Stimulated activated CD4-positive, alpha-beta T cell treated with anti-CD3 and anti-CD28 coated beads, Interleukin-4, amount 100 ng/mL, for 4 hours (primary cell): ENCODE data around the gene CAPS.

Source experiments
- DNase-seq, 2 experiments: peaks; one replicate each; pipeline ENCODE4 v3.0.0-alpha.2; 2020

Gene CAPS

GRCh38 chr19:5935473-5936291 is 21.6 kb downstream of the CAPS start:
- DNase-seq = no peak

GRCh38 chr19:5936292-5936592 is 22.2 kb downstream of the CAPS start:
- no peak for DNase-seq

- no peak for DNase-seq
Measured at GRCh38 chr19:5937550-5937949, 23.5 kb downstream of the CAPS start.

GRCh38 chr19:5940260-5941208 is 26.5 kb downstream of the CAPS start:
- no peak for DNase-seq

- DNase-seq = no peak
Measured at GRCh38 chr19:5941673-5942072, 27.6 kb downstream of the CAPS start.

- no peak for DNase-seq
Measured at GRCh38 chr19:5943045-5943444, 29.0 kb downstream of the CAPS start.

- no peak for DNase-seq
Measured at GRCh38 chr19:5943623-5944022, 29.6 kb downstream of the CAPS start.

- DNase-seq = no peak
Measured at GRCh38 chr19:5947435-5947834, 33.4 kb downstream of the CAPS start.

- peak in 1 of 2 experiments; percentile 23 for DNase-seq
Measured at GRCh38 chr19:5948752-5949564, 34.9 kb downstream of the CAPS start.

GRCh38 chr19:5949792-5950305 is 35.8 kb downstream of the CAPS start:
- DNase-seq = peak; percentile 14 to 42

GRCh38 chr19:5950741-5951140 is 36.7 kb downstream of the CAPS start:
- DNase-seq = no peak

- no peak for DNase-seq
Measured at GRCh38 chr19:5951338-5951861, 37.3 kb downstream of the CAPS start.

- no peak for DNase-seq
Measured at GRCh38 chr19:5952193-5953029, 38.4 kb downstream of the CAPS start.

- no peak for DNase-seq
Measured at GRCh38 chr19:5953030-5953589, 39.1 kb downstream of the CAPS start.

GRCh38 chr19:5953680-5954213 is 39.7 kb downstream of the CAPS start:
- DNase-seq = peak; percentile 12 to 50

- no peak for DNase-seq
Measured at GRCh38 chr19:5954293-5954692, 40.2 kb downstream of the CAPS start.

GRCh38 chr19:5955636-5955935 is 41.5 kb downstream of the CAPS start:
- DNase-seq = no peak

- no peak for DNase-seq
Measured at GRCh38 chr19:5956323-5956722, 42.3 kb downstream of the CAPS start.

GRCh38 chr19:5956728-5957127 is 42.7 kb downstream of the CAPS start:
- DNase-seq = no peak

- no peak for DNase-seq
Measured at GRCh38 chr19:5957170-5957569, 43.1 kb downstream of the CAPS start.
